NCI-H187 (cell line): ENCODE results near the gene CAMKK1.
A peak's percentile ranks its signal among the peaks of the same experiment; 100 is the strongest.
"Not testable (repeated sequence)": the region's sequence is repeated elsewhere in the genome, so short reads cannot be mapped to it uniquely, and the experiment has no call there.

ENCODE experiments used
- DNase-seq, 2 experiments: peaks; one replicate each; lab custom pipeline; 2025; lab: John Stamatoyannopoulos, UW

The CAMKK1 gene

DNA sequence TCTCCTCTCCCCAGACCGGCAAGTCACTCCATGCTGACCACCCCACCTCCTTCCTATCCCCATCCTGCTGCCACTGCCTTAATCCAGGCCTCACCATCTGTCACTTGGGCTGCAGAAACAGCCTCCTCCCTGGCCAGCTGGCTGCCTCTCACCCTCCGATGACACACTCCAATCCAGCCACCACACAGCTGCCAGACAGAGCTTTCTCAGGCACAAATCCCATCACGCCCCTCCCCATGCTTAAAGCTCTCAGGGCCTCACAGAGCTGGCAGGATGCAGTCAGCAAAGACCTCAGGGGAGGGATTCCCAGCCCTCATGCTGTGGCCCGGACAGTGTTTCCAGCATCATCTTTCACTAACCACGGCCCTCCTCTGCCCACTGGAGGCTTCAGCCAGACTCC is 13.7 kb downstream of the CAMKK1 start:
- peak in 1 of 2 experiments; percentile 11 for DNase-seq

DNA sequence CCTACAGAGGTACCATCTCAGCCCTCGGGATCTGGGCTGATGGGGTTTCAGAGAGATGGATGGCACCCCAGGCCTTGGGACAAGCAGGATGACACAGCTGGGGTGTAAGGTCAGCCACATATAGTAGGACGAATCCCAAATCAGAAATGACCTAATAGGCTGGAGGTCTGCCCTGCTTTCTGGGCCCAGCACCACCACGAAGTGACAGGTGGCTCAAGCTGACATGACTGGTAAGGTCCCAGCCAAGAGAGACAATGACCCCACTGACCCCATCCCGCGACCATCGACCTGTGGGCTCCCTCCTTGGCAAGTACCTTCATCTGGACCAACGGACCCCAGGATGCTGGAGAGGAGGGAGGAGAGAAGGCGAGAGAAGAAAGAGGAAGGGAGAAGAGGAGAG is 15.6 kb downstream of the CAMKK1 start:
- no peak for DNase-seq

DNA sequence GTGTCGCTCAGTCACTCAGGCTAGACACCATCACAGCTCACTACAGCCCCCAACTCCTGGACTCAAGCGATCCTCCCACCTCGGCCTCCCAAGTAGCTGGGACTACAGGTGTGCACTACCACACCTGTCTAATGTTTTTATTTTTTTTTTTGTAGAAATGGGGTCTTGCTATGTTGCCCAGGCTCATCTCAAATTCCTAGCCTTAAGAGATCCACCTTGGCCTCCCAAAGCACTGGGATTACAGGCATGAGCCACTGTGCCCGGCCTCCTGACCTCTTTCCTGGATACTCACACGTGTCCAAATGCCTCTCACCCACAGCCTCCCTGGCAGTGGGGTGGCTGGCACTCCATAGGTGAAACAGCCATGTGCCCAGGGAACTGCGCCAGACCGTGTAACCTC is 17.5 kb downstream of the CAMKK1 start:
- no peak for DNase-seq

GRCh38 chr17:3873862-3874261 is 19.0 kb downstream of the CAMKK1 start:
- DNase-seq = no peak

DNA sequence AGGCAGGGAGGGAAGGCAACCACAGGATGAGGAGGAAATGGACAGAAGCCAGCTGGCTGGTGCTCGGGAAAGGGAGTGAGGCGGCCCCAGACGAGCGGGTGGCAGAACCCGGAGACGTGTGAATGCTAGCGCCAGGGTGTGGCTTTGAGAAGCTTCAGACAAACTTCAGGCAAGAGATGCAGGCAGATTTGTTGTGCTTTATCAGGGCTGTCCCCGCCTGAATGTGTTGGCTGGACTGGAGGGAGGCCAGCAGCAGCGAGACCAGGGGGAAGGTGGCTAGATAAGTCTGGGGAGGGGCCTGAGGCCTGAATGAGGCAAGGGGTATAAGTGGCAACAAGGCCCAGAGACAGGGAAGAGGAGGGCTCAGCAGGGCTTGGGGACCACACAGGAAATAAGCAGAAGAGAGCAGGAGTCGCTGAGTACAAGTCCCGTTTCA is 22.0 kb downstream of the CAMKK1 start:
- no peak for DNase-seq

GRCh38 chr17:3867606-3868005 is 25.2 kb downstream of the CAMKK1 start:
- no peak for DNase-seq

DNA sequence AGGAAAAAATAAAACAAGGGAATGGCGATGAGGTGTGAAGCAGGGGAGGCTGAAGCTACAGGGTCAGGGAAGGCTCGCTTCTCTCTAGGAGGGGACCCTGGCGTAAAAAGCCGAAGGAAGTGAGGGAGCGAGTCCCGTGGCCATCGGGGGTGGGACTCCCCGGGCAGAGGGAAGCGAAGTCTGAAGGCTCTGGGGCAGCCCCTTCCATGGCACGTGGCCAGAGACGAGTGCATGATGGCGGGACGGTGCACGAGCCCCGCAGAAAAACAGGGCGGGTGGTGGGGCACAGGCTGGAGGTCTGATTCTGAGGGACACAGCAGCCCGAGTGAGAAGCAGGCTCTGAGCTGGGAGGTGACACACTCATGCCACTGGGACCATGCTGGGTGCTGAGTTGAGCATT is 25.7 kb downstream of the CAMKK1 start:
- DNase-seq = no peak

DNA sequence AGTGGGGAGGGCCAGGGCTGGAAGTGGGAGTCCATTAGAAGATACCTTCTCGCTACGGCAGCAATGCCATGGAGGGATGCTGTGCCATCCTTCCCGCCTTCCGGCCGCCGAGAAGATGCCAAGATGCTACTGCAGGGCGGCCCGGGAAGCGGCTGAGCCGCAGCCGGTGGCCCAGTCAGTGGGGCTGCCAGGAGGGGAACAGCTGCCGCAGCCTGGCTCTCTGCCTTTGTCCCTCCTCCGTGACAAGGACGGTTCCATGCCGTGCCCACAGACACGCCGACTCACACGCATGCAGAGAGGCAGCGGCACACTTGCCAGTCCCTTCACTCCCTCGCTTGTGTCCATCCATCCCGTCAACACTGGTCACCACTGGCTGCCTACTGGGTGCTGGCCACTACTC is 26.6 kb downstream of the CAMKK1 start:
- DNase-seq = no peak

DNA sequence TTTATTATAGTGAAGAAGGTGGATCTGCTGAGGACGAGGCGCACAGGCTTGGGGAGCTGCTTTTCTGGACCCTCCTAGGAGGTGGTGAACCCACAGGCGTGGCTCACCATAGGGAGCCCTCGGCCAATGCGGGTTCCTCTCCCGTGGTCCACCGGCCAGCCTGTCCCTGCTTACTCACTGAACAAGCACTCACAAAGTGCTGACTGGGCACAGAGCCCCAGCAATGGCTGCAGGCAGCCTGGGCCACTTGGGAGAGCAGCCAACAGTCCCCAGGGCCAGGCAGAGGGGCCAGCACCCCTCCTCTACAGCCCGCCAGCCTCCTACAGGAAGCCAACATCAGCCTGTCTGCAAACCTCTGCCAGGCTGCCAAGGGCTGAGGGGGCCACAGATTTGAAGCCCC is 27.7 kb downstream of the CAMKK1 start:
- no peak for DNase-seq

GRCh38 chr17:3864534-3864933 is 28.3 kb downstream of the CAMKK1 start:
- no peak for DNase-seq

DNA sequence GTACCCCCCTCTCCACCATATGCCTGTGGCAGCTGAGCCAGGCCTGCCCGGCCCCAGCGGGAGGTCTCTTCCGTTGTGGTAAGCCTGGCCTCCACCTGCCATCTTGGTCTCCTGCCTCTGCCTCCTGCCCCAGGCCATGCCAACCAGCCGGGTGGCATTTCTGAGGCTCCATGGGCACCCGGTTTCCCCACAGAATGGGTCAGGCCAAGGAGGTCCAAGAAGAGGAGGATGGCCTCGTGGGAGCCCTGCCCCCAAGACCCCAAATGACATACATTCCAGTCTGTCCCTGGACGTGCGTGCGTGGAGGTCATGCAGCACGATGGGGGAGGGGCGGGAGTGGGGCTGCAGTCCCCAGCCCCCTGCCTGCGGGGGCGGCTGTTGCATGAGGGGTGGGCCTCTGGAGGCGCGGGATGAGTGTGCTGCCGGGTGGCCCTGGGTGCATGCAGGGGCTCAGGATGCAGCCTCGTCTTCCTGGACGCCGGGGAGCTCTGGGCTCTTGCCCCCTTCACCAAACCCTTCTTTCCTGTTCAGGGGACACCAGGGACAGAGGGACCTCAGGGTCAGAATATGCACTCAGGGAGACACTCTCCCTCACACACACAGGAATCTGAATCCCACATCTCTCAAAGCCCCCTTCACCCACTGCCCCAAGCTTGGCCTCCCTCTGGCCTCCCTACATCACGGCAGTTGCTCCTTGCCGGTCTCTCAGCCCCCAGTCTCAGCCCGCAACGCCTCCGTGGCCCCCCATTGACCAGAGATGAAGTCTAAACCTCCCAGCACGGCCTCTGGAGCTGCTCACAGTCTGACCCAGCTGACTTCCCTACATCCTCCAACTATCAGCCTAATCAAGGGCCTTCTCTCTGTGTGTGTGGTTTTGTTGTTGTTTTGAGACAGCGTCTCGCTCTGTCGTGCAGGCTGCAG is 30.8 kb downstream of the CAMKK1 start:
- DNase-seq = no peak

DNA sequence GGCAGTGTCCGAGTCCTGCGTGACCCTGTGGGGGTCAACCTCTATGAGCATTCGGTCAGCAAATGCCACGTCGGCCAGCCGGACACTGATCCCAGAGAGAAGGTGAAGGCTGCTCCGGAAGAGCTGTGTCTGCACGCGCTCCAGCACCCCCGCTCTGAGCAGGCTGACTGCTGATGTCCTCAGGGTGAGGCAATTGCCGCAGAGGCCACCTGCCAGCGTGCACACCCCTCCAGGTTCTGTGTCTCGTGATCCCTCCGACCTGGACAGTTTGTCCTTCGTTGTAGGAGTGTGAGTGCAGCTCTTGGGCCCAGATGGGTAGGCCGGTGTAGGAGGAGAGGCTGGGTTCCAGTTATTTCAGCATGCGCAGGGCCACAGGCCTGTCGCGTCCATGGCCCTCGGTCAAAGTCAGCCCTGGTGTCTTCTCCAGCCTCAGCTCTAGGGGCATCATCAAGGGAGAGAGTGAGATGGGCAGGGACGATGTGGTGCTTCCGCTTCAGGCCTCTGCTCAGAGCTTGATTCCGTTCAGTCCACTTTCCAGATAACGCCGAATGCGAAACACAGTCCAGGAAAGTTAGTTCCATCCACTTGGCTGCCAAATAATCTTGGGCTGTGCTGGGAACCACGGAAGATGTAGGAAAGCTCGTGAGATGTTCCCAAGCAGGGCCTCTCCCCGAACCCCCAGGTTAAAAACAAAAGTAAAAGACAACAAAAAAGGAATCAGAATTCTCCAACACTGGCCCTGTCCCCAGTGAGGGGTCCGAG is 31.7 kb downstream of the CAMKK1 start:
- no peak for DNase-seq

DNA sequence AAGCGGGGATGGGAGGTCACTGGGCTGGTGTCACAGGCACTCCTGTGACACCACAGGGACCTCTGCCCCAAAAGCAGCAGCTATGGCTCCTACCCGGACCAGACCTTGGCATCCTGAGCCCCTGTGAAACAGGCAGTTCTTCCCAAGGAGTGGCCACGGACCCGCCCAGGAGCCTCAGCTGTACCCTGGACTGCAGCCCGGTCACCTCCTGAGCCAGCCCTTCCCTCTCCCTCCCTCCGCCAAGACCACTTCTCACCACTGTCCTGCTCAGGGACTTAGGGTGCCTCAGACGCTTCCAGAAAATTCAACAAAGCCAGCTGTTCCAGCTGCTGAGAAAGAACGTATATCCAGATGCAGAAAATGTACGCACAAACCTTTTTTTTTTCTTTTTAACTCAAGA is 32.9 kb downstream of the CAMKK1 start:
- no peak for DNase-seq

DNA sequence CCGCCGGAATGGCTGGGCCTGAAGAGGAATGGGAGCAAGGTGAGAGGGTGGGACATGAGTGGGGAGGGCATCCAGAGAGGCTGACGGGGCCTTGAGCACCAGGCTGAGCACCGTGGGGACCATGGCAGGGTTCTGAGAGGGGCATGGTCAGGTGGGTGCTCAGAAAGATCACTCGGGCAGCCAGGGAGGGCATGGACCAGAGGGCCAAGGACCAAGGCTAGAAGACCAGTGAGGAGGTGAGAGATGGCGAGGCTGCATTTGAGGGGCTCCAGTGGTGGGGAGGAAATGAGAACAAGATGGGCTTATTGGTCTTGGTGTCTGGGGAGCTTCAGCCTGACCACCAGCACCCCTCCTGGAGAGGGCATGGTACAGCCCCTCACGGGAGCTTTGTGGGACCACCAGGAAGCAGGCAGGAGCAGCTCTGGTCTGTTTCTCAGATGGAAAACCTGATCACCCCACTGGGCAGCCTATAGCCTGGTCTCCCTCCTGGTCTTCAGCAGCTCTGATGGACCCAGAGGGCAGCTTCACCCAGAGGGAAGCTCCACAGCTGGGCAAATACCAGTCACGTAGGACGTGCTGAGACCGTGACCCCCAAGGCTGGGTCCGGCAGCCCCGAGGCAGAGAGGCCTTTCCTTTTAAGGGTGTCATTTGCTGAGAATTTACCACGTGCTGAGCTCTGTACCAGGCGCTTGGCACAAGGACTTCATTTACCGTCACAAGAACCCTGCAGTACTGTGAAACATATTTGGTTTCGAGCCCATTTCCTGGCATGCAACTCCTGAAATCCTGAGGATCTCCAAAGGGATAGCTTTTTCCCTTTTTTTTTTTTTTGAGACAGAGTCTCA is 35.4 kb downstream of the CAMKK1 start:
- DNase-seq = no peak

- DNase-seq = not testable (repeated sequence)
These were observed 38.6 kb downstream of the CAMKK1 start for GRCh38 chr17:3854204-3854603.

DNA sequence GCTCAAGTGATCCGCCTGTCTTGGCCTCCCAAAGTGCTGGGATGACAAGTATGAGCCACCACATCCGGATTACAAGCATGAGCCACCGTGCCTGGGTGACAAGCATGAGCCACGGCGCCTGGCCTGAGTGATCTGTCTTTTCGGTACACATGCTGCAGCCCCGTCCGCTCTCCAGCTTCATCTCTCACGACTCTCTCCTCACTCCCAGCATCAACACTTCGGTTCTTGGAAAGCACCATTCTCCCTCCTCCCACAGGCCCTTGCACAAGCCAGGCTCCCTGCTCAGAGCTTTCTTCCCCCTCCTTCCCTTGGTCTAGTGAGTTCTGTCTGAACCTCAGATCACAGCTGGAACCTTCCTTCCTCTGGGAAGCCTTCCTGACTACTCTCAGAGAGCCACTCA is 40.3 kb downstream of the CAMKK1 start:
- DNase-seq = no peak

- DNase-seq = no peak
These were observed 41.3 kb downstream of the CAMKK1 start for GRCh38 chr17:3851461-3852100.

GRCh38 chr17:3848229-3848835 is 44.5 kb downstream of the CAMKK1 start:
- no peak for DNase-seq

GRCh38 chr17:3847165-3847670 is 45.6 kb downstream of the CAMKK1 start:
- no peak for DNase-seq

DNA sequence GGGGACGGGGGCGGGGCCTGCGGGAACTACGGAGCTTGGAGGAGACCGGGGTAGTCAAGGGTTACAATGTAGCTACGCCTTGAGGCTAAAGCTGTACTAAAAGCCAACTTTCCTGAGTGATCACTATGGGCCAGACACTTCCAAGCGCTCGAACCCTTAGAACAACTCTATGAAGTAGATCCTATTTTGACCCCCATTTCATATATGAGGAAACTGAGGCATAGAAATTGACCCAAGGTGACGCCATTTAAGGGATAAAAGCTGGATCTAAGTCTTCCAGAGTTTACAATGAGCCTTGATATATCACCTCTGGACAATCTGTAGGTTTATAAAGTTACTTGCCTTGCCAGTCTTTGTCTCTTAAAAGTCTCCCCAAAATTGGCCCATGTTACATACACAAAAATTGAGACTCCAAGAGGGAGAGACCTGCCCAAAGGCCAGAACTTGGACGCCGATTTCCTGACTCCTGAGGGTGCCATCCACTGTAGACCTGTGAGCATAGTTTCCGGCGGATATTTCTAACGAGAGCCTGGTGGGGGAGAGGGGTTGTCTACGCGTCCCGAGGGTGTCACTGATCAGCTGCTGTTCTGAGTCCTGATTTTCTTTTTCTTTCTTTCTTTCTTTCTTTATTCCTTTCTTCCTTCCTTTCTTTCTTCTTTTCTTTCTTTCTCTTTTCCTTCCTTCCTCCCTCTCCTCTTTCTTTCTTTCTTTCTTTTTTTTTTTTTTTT is 46.3 kb downstream of the CAMKK1 start:
- DNase-seq = no peak
